ENCODE data around the gene DDX24. TPM values are rescaled to one million over a fixed set of nuclear protein-coding genes. Genes with fewer than 3 reads are reported as not detected.

Gene DDX24
- total RNA-seq, 1 donor from 2014 or later, result 82.1 TPM

DNA sequence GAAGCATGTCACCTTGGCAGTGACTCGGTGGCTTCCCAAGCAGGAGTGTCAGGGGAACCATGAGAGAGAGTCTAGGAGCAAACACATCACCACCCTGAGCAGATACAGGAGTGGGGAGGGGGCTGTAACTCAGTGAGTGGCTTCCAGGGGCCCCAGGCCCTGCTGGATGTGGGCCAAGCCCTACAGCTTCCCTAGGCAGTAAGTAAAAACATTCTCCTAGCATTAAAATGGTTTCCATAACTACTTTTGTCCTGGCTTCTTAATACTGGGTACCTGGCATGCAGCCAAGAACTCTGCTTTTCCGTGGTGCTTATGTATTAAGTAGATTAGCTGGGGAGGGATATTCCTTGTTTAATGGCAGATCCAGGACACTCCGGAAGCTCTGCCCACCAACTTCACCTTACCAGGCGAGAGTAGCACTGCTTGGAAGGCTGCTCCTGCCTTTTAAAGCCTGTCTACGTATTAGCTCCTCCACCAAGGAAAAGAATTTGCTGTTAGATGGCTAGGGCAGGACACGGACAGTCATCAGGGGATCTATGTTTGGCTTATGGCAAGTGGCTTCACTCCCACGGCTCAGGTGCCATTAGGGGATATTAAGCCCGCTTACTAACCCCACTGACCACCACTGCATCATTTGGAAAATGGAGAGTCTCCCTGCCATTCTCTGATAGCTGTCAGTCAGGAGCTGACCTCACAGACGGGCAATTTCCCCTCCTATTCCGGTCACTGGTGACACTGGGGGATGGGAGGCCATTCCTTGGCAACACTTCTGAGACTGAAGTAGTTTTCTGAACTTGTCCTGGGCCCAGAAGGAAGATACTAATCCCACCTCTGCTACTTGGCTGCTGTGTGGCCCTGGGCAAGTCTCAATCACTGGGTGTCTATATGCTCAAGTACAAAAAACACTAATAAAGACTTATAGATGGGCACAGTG lies 32.0 kb downstream of the DDX24 start:
- DNase-seq (ENCODE audit: low spot score), result peak; percentile 12

DNA sequence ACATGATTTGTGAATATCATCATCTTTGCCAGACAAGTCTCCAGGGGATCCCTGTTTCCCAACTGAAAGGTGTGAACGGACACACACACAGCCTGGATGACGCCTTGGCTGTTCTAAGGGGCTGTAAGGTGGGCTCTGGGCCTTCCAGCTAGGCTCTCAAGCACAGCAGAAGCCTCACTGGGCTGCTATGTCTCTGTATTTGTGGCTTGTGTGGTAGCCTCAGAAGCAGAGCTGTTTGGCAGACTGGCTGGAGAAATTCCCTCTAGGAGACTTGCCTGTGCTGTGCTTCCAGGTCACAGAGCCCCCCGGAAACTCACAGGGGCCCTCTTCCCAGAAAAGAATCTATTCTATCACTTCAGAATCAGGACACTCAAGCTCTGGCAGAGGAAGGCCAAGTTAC lies 33.4 kb downstream of the DDX24 start:
- DNase-seq (ENCODE audit: low spot score), result no peak

DNA sequence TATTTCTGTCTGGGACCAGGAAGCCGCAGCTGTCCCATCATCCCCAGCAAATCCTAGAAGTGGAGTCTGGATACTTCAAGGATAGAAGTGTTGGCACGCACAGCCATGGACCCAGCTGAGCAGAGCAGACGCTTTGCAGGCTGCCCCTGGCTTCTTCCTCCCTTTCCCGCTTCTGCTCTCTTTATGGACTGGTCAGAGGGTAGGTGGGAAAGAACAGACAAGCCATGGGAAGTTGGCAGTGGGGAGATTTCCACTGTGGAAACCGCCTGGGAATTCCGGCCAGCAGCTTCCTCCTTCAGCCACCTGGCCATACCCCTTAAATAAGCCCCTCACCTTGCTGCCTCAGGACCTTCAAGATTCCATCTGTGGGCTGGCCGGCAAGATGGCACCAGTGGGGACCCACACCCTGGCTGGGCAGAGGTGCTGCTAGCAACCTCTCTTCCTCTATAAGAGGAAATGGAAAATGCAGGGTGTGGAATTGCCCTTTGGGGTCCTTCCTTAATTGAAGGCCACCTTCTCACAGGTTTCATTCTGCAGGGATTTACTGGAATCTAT lies 34.2 kb downstream of the DDX24 start:
- DNase-seq (ENCODE audit: low spot score), result no peak

DNA sequence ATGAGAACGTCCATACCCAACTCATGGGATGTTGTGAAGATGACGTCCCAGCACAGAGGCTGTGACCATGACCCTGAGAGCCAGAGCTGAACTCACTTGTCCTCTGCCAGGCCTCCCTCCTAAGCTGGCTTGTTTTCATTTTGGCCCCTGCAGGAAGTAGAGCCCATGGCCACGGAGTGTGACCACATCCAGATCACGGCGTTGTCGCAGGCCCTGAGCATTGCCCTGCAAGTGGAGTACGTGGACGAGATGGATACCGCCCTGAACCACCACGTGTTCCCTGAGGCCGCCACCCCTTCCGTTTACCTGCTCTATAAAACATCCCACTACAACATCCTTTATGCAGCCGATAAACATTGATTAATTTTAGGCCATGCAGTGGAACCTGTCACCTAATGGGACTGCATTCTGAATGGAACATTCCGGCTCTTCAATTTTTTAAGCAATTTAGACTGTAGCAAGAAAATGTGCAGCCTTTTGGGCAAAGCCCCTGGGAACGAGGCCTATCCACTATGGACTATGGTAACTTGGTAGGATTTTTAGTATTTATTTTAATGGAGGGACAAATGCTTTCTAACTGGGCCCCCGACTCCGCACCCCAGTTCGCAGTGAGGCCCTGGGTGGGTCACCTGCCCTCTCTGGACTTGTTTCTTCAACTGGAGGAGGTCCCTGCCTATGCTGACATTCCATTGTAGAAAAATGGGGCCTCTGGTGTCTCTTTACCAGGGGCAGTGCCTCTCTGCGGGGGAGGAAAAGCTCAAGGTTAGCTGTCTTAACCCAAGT lies 35.2 kb downstream of the DDX24 start:
- DNase-seq (ENCODE audit: low spot score), result no peak

DNA sequence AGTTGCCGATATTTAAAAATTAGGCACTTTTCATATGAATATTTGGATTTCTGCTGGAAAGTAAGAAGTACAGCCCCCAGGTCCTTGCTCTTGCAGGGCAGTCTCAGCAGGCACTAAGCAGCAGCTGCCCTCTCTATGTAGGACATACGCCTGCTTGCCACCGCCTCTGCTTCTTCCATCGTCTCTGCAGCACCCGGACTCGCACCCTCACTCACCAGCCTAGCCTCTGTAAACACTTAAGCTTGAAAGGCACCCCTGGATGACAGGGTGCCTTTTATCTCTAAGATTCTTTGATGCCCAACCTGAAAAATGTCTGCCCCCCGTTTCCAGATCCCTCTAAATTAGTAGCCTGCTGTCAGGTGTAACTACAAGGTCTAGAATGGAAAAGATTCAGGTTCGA lies 35.9 kb downstream of the DDX24 start:
- no peak for DNase-seq (ENCODE audit: low spot score)

DNA sequence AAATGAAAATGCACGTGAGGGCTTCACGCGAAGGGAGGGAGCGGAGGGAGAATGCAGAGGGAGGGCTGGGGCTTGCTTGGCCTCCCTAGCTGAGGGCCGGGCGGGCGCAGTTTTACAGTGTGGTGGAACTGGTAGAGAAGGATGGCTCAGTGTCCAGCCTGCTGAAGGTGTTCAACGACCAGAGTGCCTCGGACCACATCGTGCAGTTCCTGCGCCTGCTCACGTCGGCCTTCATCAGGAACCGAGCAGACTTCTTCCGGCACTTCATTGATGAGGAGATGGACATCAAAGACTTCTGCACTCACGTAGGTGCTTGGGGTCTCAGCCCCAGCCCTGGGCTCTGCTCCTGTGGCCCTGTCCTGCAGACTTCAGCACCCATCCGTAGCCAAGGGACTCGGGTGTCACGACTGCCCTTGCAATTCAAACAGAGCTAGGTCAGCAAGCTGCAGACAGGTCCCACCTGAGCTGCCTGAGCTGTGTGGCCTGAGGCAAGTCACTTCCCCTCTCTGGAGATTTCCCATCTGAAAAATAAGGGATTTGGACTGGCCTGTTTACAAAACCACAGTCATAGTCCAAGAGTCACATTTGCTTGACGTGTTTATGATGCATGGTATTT lies 36.4 kb downstream of the DDX24 start:
- no peak for DNase-seq (ENCODE audit: low spot score)

DNA sequence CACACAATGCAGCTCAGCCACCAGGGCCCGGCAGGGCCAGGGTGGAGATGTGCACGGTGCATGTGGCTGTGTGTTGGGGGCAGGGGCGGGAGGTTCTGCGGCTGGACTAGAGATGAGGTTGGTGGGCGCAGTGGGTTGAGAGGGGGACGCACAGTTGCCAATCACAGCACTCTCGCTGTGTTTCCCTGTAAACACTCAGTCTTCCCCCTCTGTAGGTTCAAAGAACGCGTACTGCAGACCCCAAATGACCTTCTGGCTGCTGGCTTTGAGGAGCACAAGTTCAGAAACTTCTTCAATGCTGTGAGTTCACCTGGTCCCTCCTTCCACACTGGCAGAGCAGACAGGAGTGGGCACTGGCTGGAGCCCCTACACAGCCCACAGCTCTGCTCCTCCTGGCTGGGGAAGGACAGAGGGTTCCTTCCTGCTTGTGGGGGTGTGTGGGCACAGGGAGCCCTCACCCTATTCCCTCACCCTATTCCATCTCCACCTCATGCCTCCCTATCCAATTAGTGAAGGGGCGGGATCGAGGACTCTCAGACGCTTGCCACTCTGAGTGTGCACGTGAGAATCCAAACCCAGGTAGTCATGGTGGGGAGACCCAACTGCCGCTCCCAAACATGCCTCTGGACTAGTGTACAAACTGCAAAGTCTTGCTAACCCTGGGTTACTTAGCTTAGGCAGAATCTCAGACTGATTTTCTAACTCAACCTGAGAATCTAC lies 37.1 kb downstream of the DDX24 start:
- DNase-seq (ENCODE audit: low spot score), result no peak

DNA sequence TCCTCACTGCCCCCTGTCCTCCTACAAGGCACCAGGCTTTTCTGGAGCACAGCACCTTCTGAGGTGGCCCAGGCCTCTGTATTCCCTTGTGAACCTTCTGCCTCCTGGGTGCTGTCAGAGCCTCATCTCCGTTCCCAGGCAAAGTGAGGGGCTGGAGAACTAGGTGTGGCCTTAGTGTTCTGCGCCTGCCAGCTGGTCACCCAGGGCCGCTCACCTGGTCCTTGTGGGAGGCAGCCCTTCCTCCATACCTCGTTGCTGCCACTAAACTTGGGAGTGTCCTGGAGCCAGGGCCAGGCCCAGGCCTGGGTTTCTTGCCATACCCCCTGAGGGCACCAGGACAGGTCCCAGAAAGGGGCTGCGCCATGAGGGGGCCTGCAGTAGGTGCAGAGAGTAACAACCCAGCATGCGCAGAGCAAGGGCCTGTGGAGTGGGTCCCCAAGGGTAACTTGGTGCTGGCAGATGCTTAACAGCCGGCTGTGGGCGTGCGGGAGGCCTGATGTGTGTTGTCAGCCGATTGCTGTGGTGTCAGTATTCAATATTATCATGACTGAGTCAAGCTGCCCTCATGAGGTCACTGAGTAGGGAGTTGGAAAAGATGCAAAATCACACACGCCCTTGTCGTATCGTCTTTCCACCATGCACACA lies 37.8 kb downstream of the DDX24 start:
- DNase-seq (ENCODE audit: low spot score), result no peak

DNA sequence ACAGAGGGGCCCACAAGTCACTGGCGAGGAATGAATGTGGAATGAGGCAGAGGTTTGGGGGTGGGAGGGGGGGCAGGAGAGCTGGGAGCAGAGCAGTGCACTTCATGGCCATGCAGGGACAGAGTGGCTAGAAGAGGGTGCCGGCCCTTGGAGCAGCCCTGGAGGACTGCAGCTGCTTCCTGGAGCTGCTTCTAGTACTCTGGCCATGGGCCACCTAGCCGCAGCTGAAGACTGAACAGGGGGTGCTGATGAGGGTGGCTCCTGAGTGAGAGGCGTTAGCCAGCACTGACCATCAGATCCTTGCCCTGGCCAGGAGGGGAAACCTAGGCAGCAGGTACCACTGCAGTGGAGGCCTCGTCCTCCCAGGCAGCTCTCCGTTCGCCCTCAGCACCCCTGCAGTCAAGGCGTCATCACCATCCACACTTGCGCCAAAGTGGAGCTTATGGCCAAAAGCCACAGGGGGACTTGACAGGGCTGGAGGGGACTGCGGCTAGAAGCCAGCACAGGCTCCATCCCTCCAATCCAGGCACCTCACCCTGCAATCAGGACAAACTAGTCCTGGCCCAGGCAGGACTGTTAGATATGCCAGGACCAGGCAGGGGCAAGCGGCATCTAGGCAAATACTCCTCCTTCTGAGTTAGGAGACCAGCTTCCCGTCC lies 38.4 kb downstream of the DDX24 start:
- DNase-seq (ENCODE audit: low spot score), result no peak

DNA sequence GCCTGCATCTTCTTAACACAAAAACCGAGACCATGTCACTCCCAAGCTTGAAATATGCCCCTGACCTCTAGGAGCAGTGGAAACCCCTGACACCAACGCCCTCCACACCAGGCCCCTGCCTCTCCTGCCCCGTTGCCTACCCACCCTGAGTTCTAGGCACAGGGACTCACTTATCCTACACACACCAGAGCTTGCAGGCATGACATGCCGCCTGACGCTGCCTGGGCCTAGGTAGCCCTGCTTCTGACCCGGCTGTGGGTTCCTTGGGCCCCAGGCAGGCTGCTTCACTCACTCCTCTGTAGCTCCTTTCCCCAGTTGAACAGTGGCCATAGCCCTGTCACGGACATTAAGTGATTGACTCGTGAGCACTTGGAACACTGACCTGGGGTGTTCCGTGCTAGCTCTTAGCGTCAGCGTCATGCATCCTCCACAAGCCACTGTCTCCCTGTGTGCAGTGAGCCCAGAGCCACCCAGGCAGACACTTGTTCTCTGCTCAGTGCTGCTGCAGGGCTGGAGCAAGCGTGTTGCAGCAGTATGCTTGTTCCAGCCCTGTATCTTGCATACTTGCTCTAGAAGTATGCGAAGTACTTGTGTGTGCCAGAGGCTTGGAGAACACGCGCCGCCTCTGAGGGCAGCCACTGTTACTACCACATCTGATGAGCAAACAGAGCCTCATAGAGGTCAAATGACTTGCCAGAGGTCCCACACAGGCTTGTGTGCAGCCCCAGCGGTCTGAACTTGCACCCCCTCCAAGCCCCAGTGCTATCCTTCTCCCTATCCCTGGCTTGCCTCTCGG lies 39.3 kb downstream of the DDX24 start:
- DNase-seq (ENCODE audit: low spot score), result peak; percentile 48

DNA sequence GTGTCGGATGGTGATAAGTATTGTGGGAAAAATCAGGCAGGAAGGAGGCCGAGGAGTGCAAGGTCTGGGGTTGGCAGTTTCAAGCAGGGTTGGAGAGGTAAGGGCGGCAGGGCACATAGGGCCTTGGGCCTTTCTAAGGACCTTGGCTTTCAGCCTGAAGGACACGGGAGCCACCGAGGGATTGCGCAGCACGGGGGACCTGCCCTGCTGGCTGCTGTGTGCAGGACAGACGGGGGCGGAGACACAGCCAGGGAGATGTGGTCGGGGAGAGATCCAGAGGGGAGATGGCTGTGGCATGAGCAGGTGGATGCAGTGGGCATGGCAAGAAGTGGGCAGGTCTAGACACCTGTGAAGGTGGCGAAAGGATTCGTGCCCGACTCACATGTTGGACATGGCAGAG lies 40.2 kb downstream of the DDX24 start:
- no peak for DNase-seq (ENCODE audit: low spot score)

DNA sequence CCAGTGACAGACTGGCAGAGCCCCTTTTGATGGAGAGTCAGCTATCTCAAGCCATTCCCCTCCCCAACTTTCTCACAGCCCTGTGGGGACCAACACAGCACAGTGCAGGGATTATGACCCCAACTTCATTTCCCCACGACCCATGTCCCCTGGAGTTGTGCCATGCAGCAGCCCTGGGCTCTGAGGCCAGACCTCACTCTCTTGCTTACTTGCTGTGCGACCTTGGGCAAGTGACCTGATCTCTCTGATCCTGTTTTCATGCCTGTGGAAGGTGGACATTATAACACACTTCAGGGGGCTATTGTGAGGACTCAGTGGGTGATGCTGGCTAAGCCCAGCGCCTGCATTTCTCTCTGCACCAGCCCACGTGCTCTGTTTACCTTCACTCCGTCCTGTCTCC lies 40.8 kb downstream of the DDX24 start:
- no peak for DNase-seq (ENCODE audit: low spot score)

DNA sequence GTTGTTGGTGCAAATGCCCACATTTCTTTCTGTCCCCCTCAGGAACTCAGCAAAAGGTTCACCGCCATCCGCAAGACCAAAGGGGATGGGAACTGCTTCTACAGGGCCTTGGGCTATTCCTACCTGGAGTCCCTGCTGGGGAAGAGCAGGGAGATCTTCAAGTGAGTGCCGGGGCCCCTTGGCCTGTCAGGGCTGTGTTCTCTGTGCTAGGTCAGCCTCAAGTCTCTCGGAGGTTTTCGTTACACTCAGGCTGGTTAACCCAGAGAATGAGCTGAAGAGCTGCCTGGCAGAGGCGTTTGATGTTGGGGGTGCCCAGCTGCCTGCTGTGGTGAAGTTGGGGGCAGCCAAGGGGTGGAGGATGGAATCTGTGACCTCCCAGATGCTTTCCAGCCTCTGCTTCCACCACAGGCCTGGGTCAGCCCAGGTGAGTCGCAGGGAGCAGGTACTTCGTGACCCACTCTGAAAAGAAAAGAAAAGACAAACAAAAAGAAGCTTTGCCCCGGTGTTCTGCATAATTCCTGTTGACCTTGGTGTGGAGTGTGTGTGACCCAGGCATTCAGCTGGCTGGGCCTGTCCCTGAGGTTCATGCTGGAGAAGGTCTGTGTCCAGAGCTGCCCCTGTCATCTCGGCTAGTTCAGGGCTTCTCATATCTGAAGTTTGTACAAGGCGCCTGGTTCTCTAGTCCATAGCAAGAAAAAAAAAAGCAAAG lies 41.9 kb downstream of the DDX24 start:
- no peak for DNase-seq (ENCODE audit: low spot score)

DNA sequence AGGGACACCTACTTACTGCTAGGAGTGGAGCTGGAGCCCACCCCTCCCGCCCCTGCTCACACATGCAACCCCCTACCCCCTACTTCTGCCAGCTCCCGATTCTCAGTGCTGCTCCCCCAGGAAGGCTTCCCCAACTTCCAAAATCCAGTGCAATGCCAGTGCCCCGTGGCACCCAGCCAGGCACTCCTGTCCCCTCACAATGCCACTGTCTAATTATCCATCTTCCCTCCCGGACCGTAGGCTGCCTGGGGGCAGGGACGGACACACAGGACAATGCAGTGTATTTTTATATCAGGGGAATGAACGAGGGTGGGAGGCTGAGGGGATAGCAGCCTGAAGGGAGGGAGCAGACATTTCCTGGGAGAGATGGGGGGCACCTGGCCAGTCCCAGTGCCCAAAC lies 42.5 kb downstream of the DDX24 start:
- no peak for DNase-seq (ENCODE audit: low spot score)

DNA sequence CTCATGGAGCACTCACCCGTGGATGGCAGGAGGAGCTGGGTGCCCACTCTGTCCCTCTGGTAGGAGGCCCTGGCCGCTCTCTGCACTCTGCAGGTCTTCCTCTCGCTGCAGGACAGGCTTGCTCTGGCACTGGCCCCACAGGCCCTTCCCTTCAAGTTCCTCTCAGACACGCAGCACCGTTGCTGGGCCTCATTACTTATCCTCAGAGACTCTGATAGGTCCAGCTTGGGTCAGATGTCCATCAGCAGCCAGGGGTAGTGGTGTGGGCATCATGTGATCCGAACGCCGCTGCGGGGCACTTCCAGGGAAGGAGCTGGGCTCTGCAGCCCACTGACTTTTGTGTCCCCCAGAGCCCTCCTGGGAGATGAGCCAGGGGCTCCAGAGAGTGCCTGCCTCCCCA lies 43.0 kb downstream of the DDX24 start:
- peak; percentile 21 for DNase-seq (ENCODE audit: low spot score)

DNA sequence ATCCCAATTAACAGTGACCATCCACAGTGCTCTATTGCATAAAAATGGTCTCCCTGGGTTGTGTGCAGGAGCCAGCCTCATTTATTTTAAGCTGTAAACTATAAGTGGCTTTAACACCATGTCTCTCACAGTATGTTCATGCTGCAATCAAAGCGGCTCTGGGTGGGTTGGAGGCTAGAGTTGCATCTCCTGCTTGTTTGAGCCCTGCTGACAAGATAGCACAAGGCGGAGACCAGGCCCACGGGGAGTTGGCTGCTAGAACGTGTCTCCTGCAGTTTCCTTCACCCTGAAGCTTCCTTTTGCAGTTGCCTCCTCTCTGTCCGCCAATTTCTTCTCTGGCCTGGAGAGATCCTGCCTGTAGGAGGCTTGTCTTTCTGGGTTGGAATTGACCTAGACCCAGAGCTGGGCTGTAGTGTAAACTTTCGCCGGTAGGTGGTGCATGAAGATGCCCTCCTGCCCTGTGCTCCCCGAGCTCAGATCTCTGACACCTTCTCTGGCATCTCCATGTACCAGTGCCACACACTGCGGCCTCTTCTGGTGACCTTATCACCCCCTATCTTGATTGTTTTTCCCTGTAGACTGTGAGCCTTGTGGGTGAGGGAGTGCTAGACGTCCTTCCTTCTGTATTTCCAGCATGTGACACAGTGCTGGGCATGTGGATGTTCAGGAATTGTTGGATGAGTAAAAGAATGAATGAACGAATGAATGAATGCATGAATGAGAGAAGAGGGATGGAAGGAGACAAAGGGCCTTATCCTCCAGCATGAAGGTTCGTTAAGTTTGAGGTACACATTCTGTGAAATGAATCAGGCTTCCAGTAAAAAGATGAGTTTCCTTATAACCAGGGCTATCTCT lies 44.5 kb downstream of the DDX24 start:
- peak; percentile 60 for DNase-seq (ENCODE audit: low spot score)

DNA sequence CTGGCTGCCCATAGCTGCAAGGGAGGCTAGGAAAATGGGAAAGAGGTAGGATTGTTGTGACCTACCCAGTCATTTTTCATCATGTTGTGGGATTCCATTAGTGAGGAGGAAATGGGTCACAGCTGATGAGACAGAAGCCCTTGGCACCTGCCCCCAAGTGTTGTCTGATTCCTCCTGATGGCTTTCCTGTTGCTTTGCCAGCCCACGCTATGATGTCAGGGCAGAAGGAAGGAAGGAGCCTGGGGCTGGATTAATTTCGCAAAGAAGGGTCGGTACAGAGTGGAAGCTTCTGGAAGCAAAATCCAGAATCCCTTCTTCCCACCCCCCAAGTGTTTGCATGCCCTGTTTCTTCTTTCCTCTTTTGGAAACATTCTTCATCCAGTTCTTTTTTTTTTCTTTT lies 46.1 kb downstream of the DDX24 start:
- no peak for DNase-seq (ENCODE audit: low spot score)

DNA sequence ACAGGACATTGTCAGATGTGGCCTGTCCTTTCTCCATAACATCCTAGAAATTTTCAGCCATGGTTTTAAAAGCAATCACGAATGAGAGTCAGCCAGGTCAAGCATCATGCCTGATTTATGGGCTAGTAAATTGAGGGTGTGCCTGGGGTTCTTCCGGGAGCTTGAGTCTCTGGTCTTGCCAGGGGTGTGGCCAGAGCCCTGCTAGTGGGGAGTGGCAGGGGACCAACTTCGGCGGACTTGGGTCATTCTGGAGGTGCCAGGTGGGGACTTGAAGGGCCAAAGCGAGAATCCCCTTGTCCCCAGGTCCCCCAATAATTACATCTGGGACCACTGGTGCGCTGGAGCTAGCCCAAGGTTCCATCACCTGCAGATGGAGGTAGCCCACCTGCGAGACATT lies 49.1 kb downstream of the DDX24 start:
- no peak for DNase-seq (ENCODE audit: low spot score)
